ENCODE results near the gene MFSD11. TPM values are rescaled to one million over a fixed set of nuclear protein-coding genes. Genes with fewer than 3 reads are reported as not detected.
A peak's percentile ranks its signal among the peaks of the same experiment; 100 is the strongest.

The MFSD11 gene
- total RNA-seq, 6 experiments from 2014 or later = 16.1 to 23.4 (median 20.7) TPM

- DNase-seq = no peak
Measured at GRCh38 chr17:76713765-76714164, 24.2 kb upstream of the MFSD11 start.

GRCh38 chr17:76714336-76714735 lies 23.6 kb upstream of the MFSD11 start:
- DNase-seq = no peak
- Mint-ChIP-seq H3K27ac (peak overlapping the region; percentile 43), H3K9me3 (no peaks in the 10 kb centered on the region), H3K27me3 (ENCODE audit: insufficient read depth) (peaks cover 14% of the 10 kb centered on the region), H3K36me3 (ENCODE audit: low read depth) (peaks cover 46% of the 10 kb centered on the region), H3K4me3 (no peak overlapping the region), H3K4me1 (ENCODE audit: low read depth) (peaks cover 64% of the 10 kb centered on the region)
- TF ChIP-seq CTCF (IDR thresholded peaks at IDR 0.05) = no peak

More at GRCh38 chr17:76713765-76714164, 24.2 kb upstream of the MFSD11 start:
- Mint-ChIP-seq H3K36me3 (ENCODE audit: low read depth) (peaks cover 42% of the 10 kb centered on the region), H3K27me3 (ENCODE audit: insufficient read depth) (peaks cover 14% of the 10 kb centered on the region), H3K9me3 (no peaks in the 10 kb centered on the region), H3K4me3 (no peak overlapping the region), H3K27ac (peak overlapping the region; percentile 43; the same call in 1 of the 2 replicates), H3K4me1 (ENCODE audit: low read depth) (peaks cover 67% of the 10 kb centered on the region)
- TF ChIP-seq CTCF (IDR thresholded peaks at IDR 0.05) = no peak

- Mint-ChIP-seq H3K4me1 (ENCODE audit: low read depth) (peaks cover 61% of the 10 kb centered on the region), H3K27ac (peak overlapping the region; percentile 98), H3K36me3 (ENCODE audit: low read depth) (peaks cover 46% of the 10 kb centered on the region), H3K9me3 (no peaks in the 10 kb centered on the region), H3K27me3 (ENCODE audit: insufficient read depth) (peaks cover 8% of the 10 kb centered on the region), H3K4me3 (peak overlapping the region; percentile 72)
- peak; percentile 96 for TF ChIP-seq CTCF (IDR thresholded peaks at IDR 0.05)
- DNase-seq = peak; percentile 50
Measured at GRCh38 chr17:76714822-76715495, 23.0 kb upstream of the MFSD11 start.

- Mint-ChIP-seq H3K27me3 (ENCODE audit: insufficient read depth) (peaks cover 5% of the 10 kb centered on the region), H3K4me1 (ENCODE audit: low read depth) (peaks cover 61% of the 10 kb centered on the region), H3K4me3 (no peak overlapping the region; the same call in 1 of the 2 replicates), H3K36me3 (ENCODE audit: low read depth) (peaks cover 49% of the 10 kb centered on the region), H3K9me3 (no peaks in the 10 kb centered on the region), H3K27ac (peak overlapping the region; percentile 98)
- TF ChIP-seq CTCF (IDR thresholded peaks at IDR 0.05) = no peak
- no peak for DNase-seq
Measured at GRCh38 chr17:76715496-76715830, 22.5 kb upstream of the MFSD11 start.

GRCh38 chr17:76716146-76716838 lies 21.6 kb upstream of the MFSD11 start:
- H3K36me3 Mint-ChIP-seq (ENCODE audit: low read depth) = peaks cover 55% of the 10 kb centered on the region
- peak; percentile 99 for DNase-seq
- TF ChIP-seq CTCF (IDR thresholded peaks at IDR 0.05) = no peak
- H3K27me3 Mint-ChIP-seq (ENCODE audit: insufficient read depth) = peaks cover 5% of the 10 kb centered on the region
- peak overlapping the region; percentile 98 for H3K27ac Mint-ChIP-seq
- no peaks in the 10 kb centered on the region for H3K9me3 Mint-ChIP-seq
- peaks cover 57% of the 10 kb centered on the region for H3K4me1 Mint-ChIP-seq (ENCODE audit: low read depth)
- H3K4me3 Mint-ChIP-seq = peak overlapping the region; percentile 81

All from HFFc6 (cell line).